ENCODE measurements around the gene DNPEP. TPM values are rescaled to one million over a fixed set of nuclear protein-coding genes. Genes with fewer than 3 reads are reported as not detected.
A peak's percentile ranks its signal among the peaks of the same experiment; 100 is the strongest.
"Not testable (repeated sequence)": the region's sequence is repeated elsewhere in the genome, so short reads cannot be mapped to it uniquely, and the experiment has no call there.

DNPEP gene
- total RNA-seq, 4 donors from 2014 or later: 90.8 to 180 (median 177) TPM

DNA sequence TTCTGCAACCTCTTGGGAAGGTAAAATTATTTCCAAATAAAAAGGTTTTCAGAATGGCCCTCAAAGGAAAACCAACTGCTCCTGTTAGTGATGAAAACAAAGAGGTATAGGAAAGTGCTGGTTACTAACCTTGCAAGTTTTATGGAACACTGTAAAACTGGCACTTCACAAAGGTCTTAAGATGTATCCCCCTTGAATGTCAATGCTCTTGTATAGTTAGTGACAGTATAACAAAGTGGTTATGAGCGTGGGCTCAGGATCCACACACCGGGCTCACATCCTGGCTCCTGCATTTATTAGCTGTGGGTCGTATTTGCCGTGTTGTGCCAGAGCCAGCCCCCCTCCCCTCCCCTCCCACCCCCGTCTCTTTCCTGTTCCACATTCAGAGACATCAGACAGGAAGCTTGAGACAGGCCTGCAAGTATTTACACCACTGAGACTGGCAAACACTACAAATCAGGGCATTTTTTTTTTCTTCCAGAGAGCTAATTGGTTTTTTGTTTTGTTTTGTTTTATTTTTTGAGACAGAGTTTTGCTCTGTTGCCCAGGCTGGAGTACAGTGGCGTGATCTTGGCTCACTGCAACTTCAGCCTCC, 9.2 kb upstream of the DNPEP start:
- peaks cover 0 to 29% (median 0%) of the 10 kb centered on the region in 4 donors for H3K4me1 ChIP-seq
- no peak overlapping the region for H3K4me3 ChIP-seq
- H3K36me3 ChIP-seq: no peaks in the 10 kb centered on the region
- DNase-seq: no peak
- TF ChIP-seq, protein P1, sequence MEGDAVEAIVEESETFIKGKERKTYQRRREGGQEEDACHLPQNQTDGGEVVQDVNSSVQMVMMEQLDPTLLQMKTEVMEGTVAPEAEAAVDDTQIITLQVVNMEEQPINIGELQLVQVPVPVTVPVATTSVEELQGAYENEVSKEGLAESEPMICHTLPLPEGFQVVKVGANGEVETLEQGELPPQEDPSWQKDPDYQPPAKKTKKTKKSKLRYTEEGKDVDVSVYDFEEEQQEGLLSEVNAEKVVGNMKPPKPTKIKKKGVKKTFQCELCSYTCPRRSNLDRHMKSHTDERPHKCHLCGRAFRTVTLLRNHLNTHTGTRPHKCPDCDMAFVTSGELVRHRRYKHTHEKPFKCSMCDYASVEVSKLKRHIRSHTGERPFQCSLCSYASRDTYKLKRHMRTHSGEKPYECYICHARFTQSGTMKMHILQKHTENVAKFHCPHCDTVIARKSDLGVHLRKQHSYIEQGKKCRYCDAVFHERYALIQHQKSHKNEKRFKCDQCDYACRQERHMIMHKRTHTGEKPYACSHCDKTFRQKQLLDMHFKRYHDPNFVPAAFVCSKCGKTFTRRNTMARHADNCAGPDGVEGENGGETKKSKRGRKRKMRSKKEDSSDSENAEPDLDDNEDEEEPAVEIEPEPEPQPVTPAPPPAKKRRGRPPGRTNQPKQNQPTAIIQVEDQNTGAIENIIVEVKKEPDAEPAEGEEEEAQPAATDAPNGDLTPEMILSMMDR (IDR thresholded peaks at IDR 0.05): no peak
- no peak for TF ChIP-seq POLR2A (IDR thresholded peaks at IDR 0.05)
- no peaks in the 10 kb centered on the region for H3K27me3 ChIP-seq
- H3K9me3 ChIP-seq: no peaks in the 10 kb centered on the region
- H3K27ac ChIP-seq: no peak overlapping the region

DNA sequence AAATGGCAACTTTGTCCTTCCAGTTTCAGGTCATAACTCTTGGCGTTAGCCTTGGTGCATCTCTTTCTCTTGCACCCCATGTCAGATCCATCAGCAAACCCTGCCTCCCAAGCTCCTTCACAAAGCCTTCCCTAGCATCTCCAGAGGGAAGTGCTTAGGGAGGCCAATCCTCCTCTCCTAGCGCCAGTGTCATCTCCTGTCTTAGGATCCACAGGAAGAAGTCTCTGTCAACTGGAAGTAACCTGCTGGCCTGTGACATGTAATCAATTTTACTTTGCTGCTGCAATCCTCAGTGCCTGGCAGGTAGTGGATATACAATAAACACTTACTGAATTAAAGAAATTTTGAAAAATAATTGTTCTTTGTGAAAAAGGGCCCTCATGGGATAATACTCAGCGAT, 7.9 kb upstream of the DNPEP start:
- H3K27me3 ChIP-seq: no peaks in the 10 kb centered on the region
- H3K9me3 ChIP-seq: no peaks in the 10 kb centered on the region
- H3K4me3 ChIP-seq: no peak overlapping the region
- DNase-seq: no peak
- no peaks in the 10 kb centered on the region for H3K36me3 ChIP-seq
- no peak overlapping the region for H3K27ac ChIP-seq
- no peak for TF ChIP-seq POLR2A (IDR thresholded peaks at IDR 0.05)
- TF ChIP-seq, protein P1 (IDR thresholded peaks at IDR 0.05): no peak
- H3K4me1 ChIP-seq: peaks cover 0 to 29% (median 0%) of the 10 kb centered on the region in 4 donors

DNA sequence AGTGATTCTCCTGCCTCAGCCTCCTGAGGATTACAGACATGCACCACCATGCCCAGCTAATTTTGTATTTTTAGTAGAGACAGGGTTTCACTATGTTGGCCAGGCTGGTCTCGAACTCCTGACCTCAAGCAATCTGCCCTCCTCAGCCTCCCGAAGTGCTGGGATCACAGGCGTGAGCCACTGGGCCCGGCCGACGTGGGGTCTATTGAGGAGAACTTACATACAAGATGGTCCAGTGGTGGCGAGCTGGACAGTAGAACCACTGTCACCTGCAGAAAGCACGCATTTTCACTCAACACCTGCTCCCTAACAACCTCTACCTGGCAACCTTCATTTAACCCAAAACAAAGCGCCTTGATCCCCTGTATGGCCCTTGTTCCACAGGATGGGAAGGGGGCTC, 7.3 kb upstream of the DNPEP start:
- peaks cover 0 to 29% (median 0%) of the 10 kb centered on the region in 4 donors for H3K4me1 ChIP-seq
- H3K27me3 ChIP-seq, H3K27ac ChIP-seq, DNase-seq, H3K4me3 ChIP-seq, H3K36me3 ChIP-seq, H3K9me3 ChIP-seq: not testable (repeated sequence)

DNA sequence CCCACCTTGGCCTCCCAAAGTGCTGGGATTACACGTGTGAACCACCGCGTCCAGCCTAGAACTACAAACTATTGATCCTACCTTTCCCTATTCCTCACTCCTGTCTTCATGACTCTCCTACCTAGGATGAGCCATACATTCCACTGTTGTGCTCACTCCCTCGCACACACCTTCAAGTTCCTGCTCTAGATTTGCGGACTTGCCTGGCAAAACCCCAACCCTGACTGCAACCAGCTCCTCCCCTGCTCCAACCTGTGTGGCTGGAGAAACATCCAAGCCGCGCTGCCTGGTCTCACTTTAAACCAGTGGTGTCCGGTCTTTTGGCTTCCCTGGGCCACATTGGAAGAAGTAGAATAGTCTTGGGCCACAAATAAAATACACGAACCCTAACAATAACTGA, 5.0 kb upstream of the DNPEP start:
- DNase-seq: no peak
- H3K4me3 ChIP-seq: no peak overlapping the region
- H3K4me1 ChIP-seq: peaks cover 0 to 7% (median 3%) of the 10 kb centered on the region in 4 donors
- H3K36me3 ChIP-seq: no peaks in the 10 kb centered on the region
- H3K9me3 ChIP-seq: no peaks in the 10 kb centered on the region
- TF ChIP-seq POLR2A (IDR thresholded peaks at IDR 0.05): no peak
- TF ChIP-seq, protein P1 (IDR thresholded peaks at IDR 0.05): no peak
- no peaks in the 10 kb centered on the region for H3K27me3 ChIP-seq
- no peak overlapping the region for H3K27ac ChIP-seq

DNA sequence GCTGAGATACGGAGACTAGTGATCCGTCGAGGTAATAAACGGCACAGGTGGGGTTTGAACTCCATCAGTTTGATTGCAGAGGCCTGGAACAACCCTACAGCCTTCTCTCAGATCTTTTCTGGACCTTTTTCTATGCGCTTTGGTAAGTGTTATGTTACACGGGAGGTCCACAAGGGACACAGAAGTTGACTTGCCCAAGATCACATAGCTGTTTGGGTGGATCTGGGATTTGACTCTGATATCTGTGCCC, 1.1 kb upstream of the DNPEP start:
- no peaks in the 10 kb centered on the region for H3K27me3 ChIP-seq
- TF ChIP-seq, protein P1 (IDR thresholded peaks at IDR 0.05): no peak
- TF ChIP-seq POLR2A (IDR thresholded peaks at IDR 0.05): peak in 1 of 2 donors; percentile 3
- no peak for DNase-seq
- peak overlapping the region in 3 of 4 donors; percentile 85 to 94 (median 86) for H3K4me3 ChIP-seq
- peaks cover 0 to 27% (median 0%) of the 10 kb centered on the region in 3 donors for H3K36me3 ChIP-seq
- peaks cover 0 to 26% (median 11%) of the 10 kb centered on the region in 4 donors for H3K4me1 ChIP-seq
- H3K27ac ChIP-seq: peak overlapping the region; percentile 96 to 100 (median 98)
- H3K9me3 ChIP-seq: no peaks in the 10 kb centered on the region

DNA sequence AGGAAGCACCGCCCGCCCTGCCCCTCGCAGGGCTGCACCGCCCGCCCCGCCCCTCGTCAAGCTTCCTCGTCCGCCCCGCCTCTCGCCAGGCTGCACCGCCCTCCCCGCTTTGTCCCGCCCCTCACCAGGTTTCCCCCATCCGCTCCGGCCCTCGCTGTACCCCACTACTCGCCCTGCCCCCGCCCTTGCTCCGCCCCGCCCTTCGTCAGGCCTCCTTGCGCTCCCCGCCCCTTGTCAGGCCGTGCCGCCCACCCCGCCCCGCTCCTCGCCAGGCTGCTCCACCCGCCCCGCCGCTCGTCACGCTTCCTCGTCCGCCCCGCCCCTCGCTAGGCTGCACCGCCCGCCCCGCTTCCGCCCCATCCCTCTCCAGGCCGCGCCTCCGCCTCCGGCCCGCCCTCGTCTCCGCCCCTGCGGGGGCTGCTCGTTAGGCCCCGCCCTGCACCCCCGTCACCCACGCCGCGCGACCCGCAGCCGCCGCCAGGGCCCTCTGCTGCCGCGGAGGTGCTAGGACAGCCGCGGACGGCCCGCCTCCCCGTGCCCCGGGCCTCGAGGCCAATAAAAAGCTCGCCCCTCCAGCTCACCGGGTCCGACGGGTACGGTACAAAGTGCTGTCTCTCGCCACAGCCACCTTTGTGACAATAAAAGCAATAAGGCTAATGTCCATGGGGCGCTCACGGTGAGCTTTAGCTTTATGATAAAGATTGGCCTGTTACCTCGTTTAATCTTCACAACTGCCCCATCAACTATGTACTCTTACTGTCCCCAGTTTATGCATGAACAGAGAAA, 602 bp upstream of the DNPEP start:
- Histone ChIP-seq H3K36me3 (peaks cover 0 to 32% (median 0%) of the 10 kb centered on the region in 3 donors), H3K27me3 (no peaks in the 10 kb centered on the region), H3K27ac (peak overlapping the region; percentile 96 to 100 (median 98)), H3K9me3 (no peaks in the 10 kb centered on the region), H3K4me1 (peaks cover 0 to 26% (median 11%) of the 10 kb centered on the region in 4 donors), H3K4me3 (peak overlapping the region; percentile 85 to 94 (median 89))
- DNase-seq: peak; percentile 98 to 100 (median 99)
- peak; percentile 11 to 57 for TF ChIP-seq POLR2A (IDR thresholded peaks at IDR 0.05)
- TF ChIP-seq, protein P1 (IDR thresholded peaks at IDR 0.05): peak; percentile 69 to 92 (median 82)
